Endothelial cell (in vitro differentiated cells): ENCODE results near the gene TRMU. TPM values are rescaled to one million over a fixed set of nuclear protein-coding genes. Genes with fewer than 3 reads are reported as not detected.

ENCODE experiments used
- DNase-seq: peaks from one replicate; pipeline ENCODE4 v3.0.0; 2021; ENCODE audit warnings: low spot score
- H3K27ac Mint-ChIP-seq: one replicate; pipeline ENCODE4 v1.8.0; 2021; ENCODE audit warnings: mixed read lengths, inconsistent platforms; ENCODE audit not compliant: unreplicated experiment
- H3K27me3 Mint-ChIP-seq: one replicate; pipeline ENCODE4 v1.8.0; 2021; ENCODE audit warnings: mild to moderate bottlenecking, moderate library complexity, mixed read lengths, inconsistent platforms; ENCODE audit not compliant: unreplicated experiment
- H3K36me3 Mint-ChIP-seq: one replicate; pipeline ENCODE4 v1.8.0; 2021; ENCODE audit warnings: mild to moderate bottlenecking, low read depth, mixed read lengths, inconsistent platforms; ENCODE audit not compliant: unreplicated experiment
- H3K4me1 Mint-ChIP-seq: one replicate; pipeline ENCODE4 v1.8.0; 2021; ENCODE audit warnings: mild to moderate bottlenecking, mixed read lengths, inconsistent platforms; ENCODE audit not compliant: unreplicated experiment
- H3K4me3 Mint-ChIP-seq: one replicate; pipeline ENCODE4 v1.8.0; 2021; ENCODE audit warnings: mild to moderate bottlenecking, mixed read lengths, inconsistent platforms; ENCODE audit not compliant: unreplicated experiment
- H3K9me3 Mint-ChIP-seq: one replicate; pipeline ENCODE4 v1.8.0; 2021; ENCODE audit warnings: mixed read lengths, inconsistent platforms; ENCODE audit not compliant: unreplicated experiment
- total RNA-seq: library from RNA; stranded (reverse); fragmentation: NEBNext Ultra II Directional; extraction: Animal tissue kit (Norgen Biotek cat#: 25700); gene quantifications from one replicate; pipeline ENCODE4 v1.2.1, GENCODE V29; 2021; ENCODE audit not compliant: unreplicated experiment
- TF ChIP-seq, protein P1 (sequence below): fragments of 200-600 bp; sonication (generic); IDR thresholded peaks from one replicate; pipeline ENCODE4 v1.5.0; 2021; ENCODE audit warnings: antibody characterized with exemption; ENCODE audit not compliant: unreplicated experiment

The TRMU gene
- total RNA-seq, 1 donor from 2014 or later, result 41.5 TPM

- Mint-ChIP-seq H3K36me3 (peaks cover 3% of the 10 kb centered on the region), H3K4me1 (no peaks in the 10 kb centered on the region), H3K27ac (no peak overlapping the region), H3K4me3 (no peak overlapping the region), H3K9me3 (no peaks in the 10 kb centered on the region), H3K27me3 (peaks cover 10% of the 10 kb centered on the region)
- no peak for DNase-seq
- TF ChIP-seq, protein P1, sequence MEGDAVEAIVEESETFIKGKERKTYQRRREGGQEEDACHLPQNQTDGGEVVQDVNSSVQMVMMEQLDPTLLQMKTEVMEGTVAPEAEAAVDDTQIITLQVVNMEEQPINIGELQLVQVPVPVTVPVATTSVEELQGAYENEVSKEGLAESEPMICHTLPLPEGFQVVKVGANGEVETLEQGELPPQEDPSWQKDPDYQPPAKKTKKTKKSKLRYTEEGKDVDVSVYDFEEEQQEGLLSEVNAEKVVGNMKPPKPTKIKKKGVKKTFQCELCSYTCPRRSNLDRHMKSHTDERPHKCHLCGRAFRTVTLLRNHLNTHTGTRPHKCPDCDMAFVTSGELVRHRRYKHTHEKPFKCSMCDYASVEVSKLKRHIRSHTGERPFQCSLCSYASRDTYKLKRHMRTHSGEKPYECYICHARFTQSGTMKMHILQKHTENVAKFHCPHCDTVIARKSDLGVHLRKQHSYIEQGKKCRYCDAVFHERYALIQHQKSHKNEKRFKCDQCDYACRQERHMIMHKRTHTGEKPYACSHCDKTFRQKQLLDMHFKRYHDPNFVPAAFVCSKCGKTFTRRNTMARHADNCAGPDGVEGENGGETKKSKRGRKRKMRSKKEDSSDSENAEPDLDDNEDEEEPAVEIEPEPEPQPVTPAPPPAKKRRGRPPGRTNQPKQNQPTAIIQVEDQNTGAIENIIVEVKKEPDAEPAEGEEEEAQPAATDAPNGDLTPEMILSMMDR, result no peak
Observed at GRCh38 chr22:46365166-46365624, 29.7 kb downstream of the TRMU start.

- no peaks in the 10 kb centered on the region for H3K4me1 Mint-ChIP-seq
- H3K9me3 Mint-ChIP-seq, result no peaks in the 10 kb centered on the region
- DNase-seq, result no peak
- H3K4me3 Mint-ChIP-seq, result no peak overlapping the region
- H3K27me3 Mint-ChIP-seq, result peaks cover 9% of the 10 kb centered on the region
- no peak overlapping the region for H3K27ac Mint-ChIP-seq
- peaks cover under 1% of the 10 kb centered on the region for H3K36me3 Mint-ChIP-seq
- TF ChIP-seq, protein P1, result no peak
Observed at GRCh38 chr22:46366327-46366731, 30.8 kb downstream of the TRMU start.

DNA sequence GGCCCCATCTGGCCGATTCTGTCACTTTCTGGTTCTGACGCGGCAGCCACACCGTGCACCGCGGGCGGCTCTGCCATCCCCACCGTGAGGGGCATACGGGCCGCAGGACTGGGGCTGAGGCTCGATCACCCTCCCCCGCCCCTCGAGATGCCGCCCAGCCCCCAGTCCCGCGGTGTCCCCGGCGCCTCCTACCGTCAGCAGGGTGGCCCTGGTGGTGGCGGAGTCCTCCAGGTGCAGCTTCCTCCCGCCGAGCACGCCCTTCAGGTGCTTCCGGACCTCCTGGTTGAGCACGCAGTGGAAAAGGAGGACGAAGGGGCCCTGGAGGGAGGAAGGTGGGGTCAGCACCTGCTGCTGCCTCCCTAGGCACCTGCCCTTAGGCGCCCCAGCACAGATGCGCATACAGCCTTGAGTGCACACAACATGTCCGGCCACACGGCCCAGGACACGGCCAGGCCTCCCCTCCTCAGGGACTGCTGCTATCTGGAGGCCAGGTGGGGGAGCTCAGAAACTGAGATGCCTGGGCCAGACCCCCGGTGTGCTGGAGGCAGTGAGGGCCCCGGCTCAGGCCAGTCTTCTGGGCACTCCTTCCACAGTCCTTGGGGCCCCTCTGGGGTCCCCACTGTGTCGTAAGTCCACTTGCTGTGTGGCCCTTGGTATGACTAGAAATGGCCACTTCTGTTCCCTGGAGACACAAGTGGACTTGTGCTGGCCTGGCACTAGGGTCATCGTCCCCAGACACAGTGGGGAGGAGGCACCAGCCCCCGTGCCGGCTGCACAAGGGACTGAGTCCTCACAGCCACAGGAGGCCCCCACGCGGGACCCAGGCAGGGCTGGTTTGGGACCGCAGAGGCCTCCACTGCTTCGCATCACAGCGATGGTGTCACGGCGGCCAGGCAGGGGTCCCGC is 31.5 kb downstream of the TRMU start:
- DNase-seq, result no peak
- Mint-ChIP-seq H3K4me3 (no peak overlapping the region), H3K9me3 (no peaks in the 10 kb centered on the region), H3K36me3 (no peaks in the 10 kb centered on the region), H3K27me3 (peaks cover 10% of the 10 kb centered on the region), H3K27ac (no peak overlapping the region), H3K4me1 (no peaks in the 10 kb centered on the region)
- TF ChIP-seq, protein P1, result no peak

- TF ChIP-seq, protein P1, result peak; percentile 82
- Mint-ChIP-seq H3K27ac (no peak overlapping the region), H3K27me3 (peaks cover 8% of the 10 kb centered on the region), H3K9me3 (no peaks in the 10 kb centered on the region), H3K36me3 (no peaks in the 10 kb centered on the region), H3K4me3 (no peak overlapping the region), H3K4me1 (no peaks in the 10 kb centered on the region)
- DNase-seq, result peak; percentile 90
Observed at GRCh38 chr22:46367707-46368191, 32.2 kb downstream of the TRMU start.

DNA sequence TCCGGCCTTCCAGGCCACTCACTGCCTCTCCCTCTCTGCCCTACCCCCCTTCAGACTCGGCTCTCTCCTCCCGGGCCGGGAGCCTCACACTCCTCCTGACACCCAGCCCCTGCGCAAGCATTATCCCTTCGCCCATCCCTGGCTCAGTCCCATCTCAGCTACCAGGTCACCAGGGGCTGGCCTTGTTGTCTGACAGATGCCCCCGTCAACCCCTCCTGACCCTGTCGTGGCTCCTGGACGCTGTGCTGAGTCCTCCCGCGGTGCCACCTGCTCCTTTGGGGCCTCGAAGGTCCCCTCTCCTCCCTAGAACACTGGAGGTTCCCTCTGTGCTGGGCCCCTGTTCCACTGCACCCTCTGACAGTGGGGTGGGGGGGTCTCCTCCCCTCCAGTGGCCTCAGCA is 32.9 kb downstream of the TRMU start:
- H3K27me3 Mint-ChIP-seq, result peaks cover 8% of the 10 kb centered on the region
- TF ChIP-seq, protein P1, result no peak
- H3K27ac Mint-ChIP-seq, result no peak overlapping the region
- H3K36me3 Mint-ChIP-seq, result no peaks in the 10 kb centered on the region
- DNase-seq, result no peak
- H3K4me1 Mint-ChIP-seq, result no peaks in the 10 kb centered on the region
- no peaks in the 10 kb centered on the region for H3K9me3 Mint-ChIP-seq
- H3K4me3 Mint-ChIP-seq, result no peak overlapping the region
